Stimulated activated CD8-positive, alpha-beta memory T cell treated with anti-CD3 and anti-CD28 coated beads, Interleukin-15, amount 100 ng/mL, for 48 hours (primary cell): ENCODE data around the gene SFXN4.

Experiments
- DNase-seq, 2 donors: peaks; one replicate each; pipeline ENCODE4 v3.0.0-alpha.2; 2020; ENCODE audit warnings: low read depth in 2 of 2

SFXN4 gene

DNA sequence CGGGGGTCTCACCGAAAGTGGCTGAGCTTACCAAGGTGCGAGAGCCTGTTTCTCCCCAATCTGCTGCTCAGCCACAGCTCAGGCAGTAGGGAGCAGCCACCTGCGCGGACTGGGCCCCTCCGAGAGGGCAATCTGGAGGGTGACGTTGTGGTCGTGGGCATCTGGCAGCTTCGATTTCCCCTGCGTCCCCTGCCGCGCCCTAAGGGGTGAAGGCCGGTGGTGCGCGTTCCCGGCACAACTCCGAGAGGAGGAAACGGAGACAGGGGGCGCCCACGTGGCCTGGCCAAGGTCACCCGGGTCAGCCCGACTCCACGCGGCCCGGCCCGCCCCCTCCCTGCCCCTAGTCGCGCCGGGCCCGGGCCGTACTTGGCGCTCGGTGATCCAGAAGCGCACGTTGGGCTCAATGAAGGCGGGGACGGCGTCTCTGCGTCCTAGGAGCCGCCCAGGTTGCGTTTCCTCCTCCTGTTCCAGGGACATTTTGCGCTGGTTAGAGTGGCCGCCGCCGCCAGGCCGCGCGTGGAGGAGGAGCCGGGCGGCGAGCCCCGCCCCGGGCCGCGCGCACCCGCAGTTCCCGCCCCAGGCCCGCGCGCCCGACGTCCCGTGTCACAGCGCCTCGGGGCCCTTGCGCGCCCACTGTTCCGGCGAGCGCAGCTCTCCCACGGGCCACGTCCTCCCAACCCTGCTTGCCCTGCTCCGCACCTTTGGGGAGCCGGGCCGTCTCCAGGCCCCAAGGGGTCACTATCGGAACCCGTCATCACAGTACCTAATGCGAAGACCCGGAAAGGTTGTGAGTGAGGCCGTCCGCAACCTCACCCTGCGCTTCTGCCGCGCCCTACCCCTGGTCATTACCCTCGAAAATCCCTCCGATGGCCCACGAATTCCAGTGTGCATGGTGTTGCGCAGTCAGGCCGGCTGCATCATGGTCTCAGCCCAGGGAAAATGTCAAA, at the start of gene SFXN4:
SFXN4 (minus strand) TSS at position 544 of the 947 bp plus-strand sequence; CDS start at position 477, 67 bp downstream.
- peak; percentile 73 to 74 for DNase-seq

DNA sequence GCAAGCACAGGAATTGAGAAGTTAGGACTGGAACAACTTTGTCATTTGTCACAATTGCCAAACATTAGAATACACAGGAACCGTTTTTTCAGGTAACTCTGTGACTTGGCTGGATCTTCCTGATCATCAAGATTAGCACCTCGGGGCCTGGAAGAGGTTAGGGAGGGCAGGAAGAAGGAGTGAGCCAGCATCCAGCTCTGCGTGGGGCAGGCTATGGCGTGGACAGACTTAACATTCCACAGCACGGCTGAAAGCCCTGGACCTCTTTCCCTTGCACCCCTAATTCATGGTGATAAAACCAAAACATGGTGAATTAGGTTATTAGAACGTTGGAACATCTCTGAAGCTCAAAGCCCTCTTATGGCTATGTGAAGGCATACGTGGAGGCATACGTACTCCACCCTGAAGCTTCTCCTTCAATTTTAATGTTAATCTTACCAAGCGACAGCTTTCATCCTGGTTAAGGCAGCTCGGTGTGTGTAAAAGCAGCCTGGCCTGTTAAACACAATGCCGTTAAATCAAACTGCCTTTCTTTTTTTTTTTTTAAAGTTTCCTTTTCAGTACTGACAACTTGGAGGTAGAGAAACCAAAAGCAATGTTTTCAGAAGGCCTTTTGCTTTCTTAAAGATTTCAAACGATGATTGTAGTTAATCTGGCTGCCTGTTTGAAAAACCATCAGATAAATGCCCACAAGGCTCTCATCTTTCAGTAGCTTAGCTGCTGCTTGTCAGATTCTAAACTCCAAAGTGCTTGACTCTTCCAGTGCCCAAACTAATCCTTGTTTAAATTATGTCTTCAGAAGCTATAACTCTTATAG, 46.3 kb upstream of the SFXN4 start:
- DNase-seq = no peak

GRCh38 chr10:119211176-119211575, 45.7 kb upstream of the SFXN4 start:
- no peak for DNase-seq

DNA sequence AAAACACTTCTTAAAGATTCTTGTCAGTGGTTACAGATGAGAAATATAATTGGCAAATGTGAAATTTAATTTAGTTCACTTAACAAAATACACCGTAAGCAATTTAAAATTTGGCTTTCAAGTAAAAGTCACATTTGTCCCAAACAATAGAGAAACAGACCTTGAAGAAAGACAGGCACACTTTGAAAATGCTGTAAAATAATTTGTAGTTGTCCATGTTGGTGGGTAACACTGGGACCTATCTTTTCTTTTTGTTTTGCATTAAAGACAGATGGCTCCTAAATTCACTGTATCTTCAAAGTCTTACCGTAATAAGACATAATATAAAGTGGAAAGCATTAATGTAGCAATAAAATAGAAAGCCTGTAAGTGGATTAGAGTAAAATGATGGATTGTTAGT, 45.1 kb upstream of the SFXN4 start:
- DNase-seq = no peak

DNA sequence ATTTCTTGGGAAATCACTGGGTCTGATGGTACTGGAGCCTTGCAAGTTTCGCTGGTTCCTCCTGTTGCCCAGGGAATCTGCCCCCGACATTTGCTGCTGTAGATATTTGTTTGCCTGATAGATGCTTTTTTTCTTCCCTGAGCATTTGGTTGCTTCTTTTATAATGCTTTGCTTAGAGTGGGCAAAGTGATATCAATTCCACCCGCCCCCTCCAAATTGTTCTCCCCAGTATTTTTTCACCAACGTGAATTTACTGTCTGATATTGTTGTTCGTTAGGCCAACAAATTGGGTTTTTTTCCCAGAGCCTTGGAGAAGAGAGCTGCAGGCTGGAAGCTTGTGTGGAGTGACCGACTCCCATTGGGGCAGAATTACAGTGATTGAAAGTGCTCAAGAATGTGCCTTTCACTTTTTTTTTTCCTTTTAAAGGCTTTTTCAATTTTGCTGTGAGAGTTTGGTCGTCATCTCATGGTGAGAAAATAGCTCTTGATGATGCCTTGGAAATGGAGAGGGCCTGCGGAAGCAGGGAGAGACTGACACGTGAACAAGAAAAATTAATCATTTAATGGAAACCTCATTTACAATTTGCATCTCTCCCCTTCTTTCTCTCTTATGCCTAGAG, 44.3 kb upstream of the SFXN4 start:
- DNase-seq = no peak

DNA sequence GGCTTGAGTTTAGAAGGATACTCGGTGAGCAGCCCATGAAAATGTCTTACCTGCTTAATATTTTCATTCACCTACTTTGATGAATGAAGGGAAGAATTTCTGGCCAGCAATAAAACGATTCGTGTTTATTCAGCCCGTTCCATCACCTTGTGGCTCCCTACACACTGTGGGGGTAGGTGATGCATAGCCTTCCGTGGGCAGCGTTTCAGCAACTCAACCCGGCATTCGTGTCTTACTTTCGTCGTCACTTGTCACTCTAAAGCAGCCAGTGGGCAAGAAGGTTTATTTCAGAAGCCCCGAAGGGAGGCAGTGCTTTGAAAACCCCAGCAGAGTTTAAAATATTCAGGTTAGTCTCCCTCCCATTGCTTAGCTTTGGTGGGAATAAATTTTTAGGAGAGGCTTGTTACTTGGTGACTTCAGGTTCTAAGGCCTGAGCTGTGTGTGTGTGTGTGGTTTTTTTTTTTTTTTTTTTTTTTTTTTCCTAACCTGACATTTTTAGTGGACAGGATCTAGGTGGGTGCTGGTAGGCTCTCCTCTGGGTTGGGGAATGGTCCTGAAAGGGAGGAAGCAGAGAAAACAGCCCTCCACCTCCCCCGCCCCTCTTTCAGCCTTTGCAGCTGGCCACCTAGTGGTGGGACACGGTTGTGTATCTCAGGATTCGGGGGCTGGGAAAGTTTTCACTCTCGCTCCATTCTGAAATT, 43.7 kb upstream of the SFXN4 start:
- DNase-seq = peak in 1 of 2 donors; percentile 61

DNA sequence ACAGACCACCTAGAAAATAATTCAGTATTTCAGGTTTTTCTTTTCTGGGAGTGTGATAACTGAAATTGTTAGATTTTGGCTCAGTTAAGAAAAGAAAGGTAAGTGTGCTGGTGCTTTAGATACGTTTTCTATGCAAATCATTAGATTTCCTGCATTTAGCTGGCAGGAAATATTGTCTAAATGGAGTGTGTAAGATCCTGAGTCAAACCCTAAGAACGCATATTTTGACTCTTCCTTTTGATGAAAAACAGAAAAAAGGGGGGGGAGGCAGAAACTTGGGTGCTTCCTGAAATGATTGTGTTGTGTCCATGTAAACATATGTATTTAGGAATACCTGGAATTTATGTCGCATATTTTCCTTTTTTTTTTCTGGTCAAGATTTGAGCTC, 43.0 kb upstream of the SFXN4 start:
- no peak for DNase-seq

- DNase-seq = no peak
Observed at GRCh38 chr10:119207713-119208552, 42.4 kb upstream of the SFXN4 start.

GRCh38 chr10:119207366-119207666, 41.8 kb upstream of the SFXN4 start, which contains the start of gene GRK5:
Gene GRK5 (plus strand): TSS chr10:119207571. CDS start chr10:119207918, 347 bp downstream.
- peak; percentile 96 for DNase-seq

- peak; percentile 58 to 67 for DNase-seq
Observed at GRCh38 chr10:119206603-119207365, 41.3 kb upstream of the SFXN4 start.

DNA sequence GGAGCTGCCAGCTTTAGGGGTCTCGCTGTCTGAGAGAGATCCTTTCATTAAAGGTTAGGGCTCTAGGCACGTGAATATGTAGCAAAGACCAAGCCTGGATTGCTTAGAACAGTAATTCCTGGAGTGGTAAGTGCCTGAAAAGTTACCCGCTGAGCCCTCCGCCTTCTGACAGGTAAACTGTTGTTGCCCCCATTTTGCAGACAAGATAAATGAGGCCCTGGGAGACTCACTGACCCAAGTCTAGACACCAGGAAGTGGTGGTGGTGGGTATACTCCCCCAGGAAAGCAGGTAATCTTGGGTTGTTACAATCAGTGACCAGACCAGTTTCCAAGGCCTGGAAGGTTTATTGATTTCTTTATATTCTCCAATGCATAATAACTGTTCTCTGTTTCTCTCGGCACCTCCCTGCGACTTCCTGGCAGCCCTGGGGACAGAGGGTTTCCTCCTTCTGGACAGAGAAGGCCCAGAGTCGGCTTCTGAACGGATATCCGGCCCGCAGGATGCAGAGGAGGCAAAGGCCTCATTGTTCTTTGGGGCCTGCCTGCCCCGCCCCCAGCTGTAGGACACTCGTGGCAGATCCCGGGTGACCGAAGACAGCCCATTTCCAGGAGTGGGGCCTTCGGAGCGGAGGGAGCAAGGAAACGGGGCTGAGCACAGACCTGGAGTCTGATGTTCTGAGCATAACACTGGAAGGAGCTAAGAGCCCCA, 40.5 kb upstream of the SFXN4 start:
- DNase-seq = peak in 1 of 2 donors; percentile 30

DNA sequence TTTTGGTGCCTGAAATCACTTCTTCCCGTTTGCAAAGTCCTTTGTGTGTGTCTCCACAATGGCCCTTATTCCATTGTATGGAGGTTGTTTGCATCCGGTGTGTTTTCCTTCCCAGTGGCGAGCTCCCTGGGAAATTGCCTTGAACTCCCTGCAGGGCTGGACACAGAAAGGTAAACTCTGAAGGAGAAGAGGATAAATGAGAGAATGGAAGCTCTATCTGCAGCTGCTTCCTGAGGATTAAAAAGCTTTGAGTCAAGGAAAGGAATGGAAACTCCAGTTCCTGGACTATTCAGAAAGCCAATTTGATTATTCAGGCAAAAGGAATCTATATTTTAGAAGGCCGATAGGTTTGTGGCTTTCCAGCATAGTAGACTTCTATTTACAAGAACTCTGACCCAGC, 37.5 kb upstream of the SFXN4 start:
- no peak for DNase-seq

GRCh38 chr10:119201233-119201632, 35.7 kb upstream of the SFXN4 start:
- no peak for DNase-seq

DNA sequence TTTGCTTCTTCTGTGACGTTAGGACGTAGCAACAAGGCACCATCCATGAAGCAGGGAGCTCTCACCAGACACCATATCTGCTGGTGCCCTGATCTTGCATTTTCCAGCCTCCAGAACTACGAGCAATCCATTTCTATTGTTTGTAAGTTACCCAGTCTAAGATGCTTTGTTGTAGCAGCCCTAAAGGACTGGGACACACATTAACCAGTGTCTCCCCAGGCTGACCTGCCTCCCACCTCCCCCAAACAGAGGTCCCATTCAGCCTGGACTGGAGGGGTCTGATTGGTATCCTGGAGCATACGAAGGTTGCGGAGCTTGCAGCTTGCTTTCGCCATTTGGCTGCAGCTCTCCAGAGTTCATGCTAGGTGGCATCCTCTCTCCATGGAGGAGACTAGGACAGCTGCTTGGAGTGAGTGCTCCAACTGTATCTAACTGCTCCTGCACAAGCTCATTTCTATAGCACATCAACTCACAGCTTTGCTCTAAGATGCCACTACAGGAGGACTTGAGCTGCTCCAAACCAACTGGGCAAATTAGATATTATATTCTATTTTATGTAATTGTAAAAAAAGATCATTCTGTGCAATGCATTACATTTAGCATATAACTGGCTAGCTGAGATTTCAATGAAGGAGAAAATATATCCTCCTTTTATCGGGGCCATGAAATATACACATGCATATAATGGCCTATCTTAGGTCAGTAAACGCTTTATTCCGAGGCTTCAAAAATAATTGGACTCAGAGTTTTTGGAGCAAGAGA, 33.9 kb upstream of the SFXN4 start:
- DNase-seq = no peak

- DNase-seq = no peak
Observed at GRCh38 chr10:119198438-119198837, 32.9 kb upstream of the SFXN4 start.

DNA sequence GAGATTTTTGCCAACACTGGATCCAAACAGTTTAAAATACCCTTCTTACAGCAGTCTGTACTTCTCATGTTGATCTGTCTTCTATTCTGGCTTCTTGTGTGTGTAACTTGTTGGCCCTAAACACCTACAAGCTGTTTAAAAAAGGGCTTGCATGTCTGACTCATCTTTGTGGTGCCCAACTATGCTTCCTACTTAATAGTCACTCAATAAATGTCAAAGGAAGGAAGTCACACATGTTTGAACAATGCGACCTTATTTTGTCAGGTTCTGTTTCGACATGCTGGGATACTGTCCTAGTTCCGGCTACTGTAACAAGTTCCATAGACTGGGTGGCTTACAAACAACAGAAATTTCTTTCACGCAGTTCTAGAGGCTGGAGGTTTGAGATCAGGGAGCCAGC, 32.4 kb upstream of the SFXN4 start:
- no peak for DNase-seq

DNA sequence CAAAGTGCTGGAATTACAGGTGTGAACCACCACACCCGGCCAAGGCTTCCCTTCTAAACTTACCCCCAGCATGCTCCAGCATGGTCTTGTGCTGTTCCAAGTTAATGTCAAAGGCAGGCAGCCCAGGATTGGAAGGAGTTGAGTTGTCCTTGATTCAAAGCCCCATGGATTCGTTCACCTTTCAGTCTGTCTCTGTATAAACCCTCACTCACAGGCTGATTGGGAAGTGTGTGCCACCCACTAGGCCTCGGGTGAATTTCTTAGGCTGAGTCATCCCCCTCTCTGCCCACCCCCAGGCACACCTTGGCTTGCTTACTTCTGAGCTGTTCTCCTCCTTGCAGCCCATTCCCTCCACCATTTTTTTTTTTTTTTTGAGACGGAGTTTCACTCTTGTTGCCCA, 26.4 kb upstream of the SFXN4 start:
- no peak for DNase-seq

DNA sequence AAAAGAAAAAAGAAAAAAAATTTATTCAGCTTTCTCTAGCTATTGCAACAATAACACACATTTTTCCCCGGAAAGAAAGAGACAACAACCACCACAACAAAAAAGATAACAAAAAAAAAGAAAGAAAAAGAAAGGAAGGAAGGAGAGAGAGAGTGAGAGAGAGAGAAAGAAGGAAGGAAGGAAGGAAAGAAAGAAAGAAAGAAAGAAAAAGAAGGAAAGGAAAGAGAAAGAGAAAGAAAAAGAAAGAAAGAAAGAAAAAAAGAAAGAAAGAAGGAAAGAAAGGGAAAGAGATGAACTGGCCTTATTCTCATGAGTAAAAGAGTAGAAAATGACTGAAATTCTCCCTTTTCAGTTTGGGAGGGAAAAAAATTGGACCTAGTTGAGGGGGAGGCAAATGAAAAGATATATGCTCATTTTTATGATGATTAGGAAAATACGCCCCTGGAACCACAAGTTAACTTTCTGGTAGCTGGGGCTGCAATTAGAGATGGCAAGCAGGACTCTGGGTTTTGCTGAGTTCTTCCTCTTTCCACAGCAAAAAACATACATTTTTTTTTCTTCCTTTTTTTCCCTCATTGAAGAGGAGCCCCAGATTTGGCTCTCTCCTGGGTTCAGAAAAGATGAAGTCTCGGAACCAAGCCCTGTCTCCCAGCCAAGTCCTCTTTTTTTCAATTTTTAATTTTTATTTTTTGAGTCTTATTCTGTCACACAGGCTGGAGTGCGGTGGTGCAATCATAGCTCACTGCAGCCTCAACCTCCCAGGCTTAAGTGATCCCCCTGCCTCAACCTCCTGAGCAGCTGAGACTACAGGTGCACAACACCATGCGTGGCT, 25.7 kb upstream of the SFXN4 start:
- no peak for DNase-seq
